ENCODE measurements around the gene POP7. TPM values are rescaled to one million over a fixed set of nuclear protein-coding genes. Genes with fewer than 3 reads are reported as not detected.

POP7 gene
- total RNA-seq, 2 experiments from 2014 or later: 47.2 to 94.3 TPM

DNA sequence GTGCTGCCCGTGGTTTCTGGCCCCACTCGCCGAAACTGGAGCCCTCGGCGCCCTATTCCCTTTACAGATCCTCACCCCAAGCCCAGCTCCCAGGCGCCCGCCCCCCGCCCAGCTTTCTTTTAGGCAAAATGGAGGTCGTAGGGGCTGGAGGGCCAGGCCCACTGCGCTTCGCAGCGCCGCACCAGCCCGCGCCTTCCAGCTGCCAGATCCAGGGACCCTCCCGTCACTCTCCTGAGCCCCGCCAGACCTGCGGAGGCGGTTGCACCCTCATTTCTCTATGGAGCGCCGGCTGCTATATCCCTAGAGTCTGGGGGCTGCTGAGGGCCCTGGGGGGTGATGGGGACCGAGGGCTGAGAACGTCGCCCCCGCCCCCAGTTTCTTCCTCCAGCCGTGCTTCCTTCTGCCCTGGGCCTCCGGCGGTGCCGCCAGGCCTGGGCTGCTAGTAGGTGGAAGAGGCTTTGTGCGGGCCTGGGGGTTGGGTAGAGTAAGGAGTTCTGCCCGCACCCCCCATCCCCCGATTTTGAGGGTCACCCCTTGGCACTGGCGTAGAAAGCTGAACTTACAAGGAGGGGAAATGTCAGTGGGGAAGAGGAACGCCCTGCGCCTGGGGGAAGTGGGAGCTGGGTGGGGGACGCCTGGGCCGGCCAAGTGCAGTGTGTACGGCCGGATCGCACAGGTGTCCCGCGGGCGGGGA, 31.4 kb upstream of the POP7 start:
- POLR2A ChIA-PET: no interaction called here
- H2AFZ ChIP-seq (ENCODE audit: low read length): no peak overlapping the region

DNA sequence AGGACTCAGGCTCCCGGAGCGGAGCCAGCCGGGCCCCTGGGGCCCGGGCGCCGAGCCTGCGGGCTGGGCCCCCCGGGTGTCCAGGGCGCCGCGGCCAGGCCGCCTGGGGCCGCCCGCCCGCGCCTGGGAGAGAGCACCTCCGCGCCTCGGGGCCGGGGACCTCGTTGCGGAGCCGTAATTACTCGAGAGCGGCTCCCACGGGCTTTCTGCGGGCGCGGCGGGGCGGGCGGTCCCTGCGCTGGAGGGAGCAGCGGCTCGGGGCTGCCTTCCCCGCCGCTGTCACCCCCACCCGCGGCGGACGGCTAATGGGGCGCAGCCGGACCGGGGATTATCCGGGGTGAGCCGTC, 30.8 kb upstream of the POP7 start:
- CTCF ChIA-PET (ENCODE audit: unreplicated experiment): interaction anchor here (0.5 kb wide), 1 partner anchor 179 kb away, joined by 5 read pairs; no protein-coding TSS in a partner anchor

More for the DNA sequence above, 31.4 kb upstream of the POP7 start:
- H3K27ac ChIP-seq (ENCODE audit: low read depth, low read length, poor library complexity, severe bottlenecking): peak overlapping the region; percentile 64
- peak overlapping the region; percentile 99 for H3K4me3 ChIP-seq (ENCODE audit: low read depth, low read length, poor library complexity, severe bottlenecking)
- no peaks in the 10 kb centered on the region for H3K9me2 ChIP-seq (ENCODE audit: insufficient read depth, low read length)
- no peak for TF ChIP-seq EZH2phosphoT487 (IDR thresholded peaks at IDR 0.05; ENCODE audit: borderline replicate concordance, low read depth, low read length)
- TF ChIP-seq, protein P1, sequence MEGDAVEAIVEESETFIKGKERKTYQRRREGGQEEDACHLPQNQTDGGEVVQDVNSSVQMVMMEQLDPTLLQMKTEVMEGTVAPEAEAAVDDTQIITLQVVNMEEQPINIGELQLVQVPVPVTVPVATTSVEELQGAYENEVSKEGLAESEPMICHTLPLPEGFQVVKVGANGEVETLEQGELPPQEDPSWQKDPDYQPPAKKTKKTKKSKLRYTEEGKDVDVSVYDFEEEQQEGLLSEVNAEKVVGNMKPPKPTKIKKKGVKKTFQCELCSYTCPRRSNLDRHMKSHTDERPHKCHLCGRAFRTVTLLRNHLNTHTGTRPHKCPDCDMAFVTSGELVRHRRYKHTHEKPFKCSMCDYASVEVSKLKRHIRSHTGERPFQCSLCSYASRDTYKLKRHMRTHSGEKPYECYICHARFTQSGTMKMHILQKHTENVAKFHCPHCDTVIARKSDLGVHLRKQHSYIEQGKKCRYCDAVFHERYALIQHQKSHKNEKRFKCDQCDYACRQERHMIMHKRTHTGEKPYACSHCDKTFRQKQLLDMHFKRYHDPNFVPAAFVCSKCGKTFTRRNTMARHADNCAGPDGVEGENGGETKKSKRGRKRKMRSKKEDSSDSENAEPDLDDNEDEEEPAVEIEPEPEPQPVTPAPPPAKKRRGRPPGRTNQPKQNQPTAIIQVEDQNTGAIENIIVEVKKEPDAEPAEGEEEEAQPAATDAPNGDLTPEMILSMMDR (conservative IDR thresholded peaks at IDR 0.05; ENCODE audit: low read length): no peak
- H3K36me3 ChIP-seq (ENCODE audit: insufficient read depth, low read length): peaks cover 33% of the 10 kb centered on the region
- BruUV-seq (replicated peaks): no TSS peak
- peaks cover 8% of the 10 kb centered on the region; the same call in 1 of the 2 replicates for H3K79me2 ChIP-seq (ENCODE audit: insufficient read depth, low read depth, low read length)
- H3K4me2 ChIP-seq (ENCODE audit: low read length): peak overlapping the region; percentile 80
- intact Hi-C loops (cut with micrococcal nuclease; ENCODE audit: unreplicated experiment): loop anchor here (1.0 to 10.0 kb wide), 3 partner anchors 70 to 238 kb away; partner anchors contain the start of genes PPP1R35 and TSC22D4
- H4K20me1 ChIP-seq (ENCODE audit: insufficient read depth, low read length): 0 out of 2 replicates have a peak, but pooled peaks cover 4% of the 10 kb centered on the region
- CTCF ChIA-PET (ENCODE audit: unreplicated experiment): interaction anchor here (0.5 kb wide), 1 partner anchor 179 kb away, joined by 5 read pairs; no protein-coding TSS in a partner anchor
- DNase-seq (ENCODE audit: low spot score): peak; percentile 63
- H3K4me1 ChIP-seq (ENCODE audit: insufficient read depth, low read length, poor library complexity, severe bottlenecking): peaks cover 9% of the 10 kb centered on the region
- H3K9me3 ChIP-seq (ENCODE audit: low read length): no peaks in the 10 kb centered on the region

More for the DNA sequence above, 30.8 kb upstream of the POP7 start:
- intact Hi-C loops (cut with micrococcal nuclease; ENCODE audit: unreplicated experiment): loop anchor here (2.0 to 10.0 kb wide), 2 partner anchors 200 to 238 kb away; partner anchors contain the start of genes PPP1R35 and TSC22D4
- peak overlapping the region; percentile 80 for H3K4me2 ChIP-seq (ENCODE audit: low read length)
- BruUV-seq (replicated peaks): no TSS peak
- peaks cover 8% of the 10 kb centered on the region; the same call in 1 of the 2 replicates for H3K79me2 ChIP-seq (ENCODE audit: insufficient read depth, low read depth, low read length)
- H3K4me3 ChIP-seq (ENCODE audit: low read depth, low read length, poor library complexity, severe bottlenecking): peak overlapping the region; percentile 99
- H3K36me3 ChIP-seq (ENCODE audit: insufficient read depth, low read length): peaks cover 39% of the 10 kb centered on the region
- no peaks in the 10 kb centered on the region for H3K9me3 ChIP-seq (ENCODE audit: low read length)
- H4K20me1 ChIP-seq (ENCODE audit: insufficient read depth, low read length): 0 out of 2 replicates have a peak, but pooled peaks cover 4% of the 10 kb centered on the region
- TF ChIP-seq, protein P1 (conservative IDR thresholded peaks at IDR 0.05; ENCODE audit: low read length): no peak
- TF ChIP-seq EZH2phosphoT487 (IDR thresholded peaks at IDR 0.05; ENCODE audit: borderline replicate concordance, low read depth, low read length): no peak
- H3K9me2 ChIP-seq (ENCODE audit: insufficient read depth, low read length): no peaks in the 10 kb centered on the region
- H3K27ac ChIP-seq (ENCODE audit: low read depth, low read length, poor library complexity, severe bottlenecking): peak overlapping the region; percentile 64
- no peak for DNase-seq (ENCODE audit: low spot score)
- H2AFZ ChIP-seq (ENCODE audit: low read length): no peak overlapping the region
- POLR2A ChIA-PET: no interaction called here
- H3K4me1 ChIP-seq (ENCODE audit: insufficient read depth, low read length, poor library complexity, severe bottlenecking): peaks cover 9% of the 10 kb centered on the region

Measured in OCI-LY7 (cell line).